Measurements from ENCODE around the gene NCBP2L. TPM values are rescaled to one million over a fixed set of nuclear protein-coding genes. Genes with fewer than 3 reads are reported as not detected.

The NCBP2L gene
- total and polyA plus RNA-seq, 4 donors = 0.02 to 0.24 (median 0.08) TPM; not detected in 1

GRCh38 chrX:107742700-107743191 lies 34.8 kb upstream of the NCBP2L start:
- DNase-seq (ENCODE audit: low spot score) = no peak
- WGBS = 29% methylated on average over 23 of the region's 23 CpGs
- H3K4me1 ChIP-seq (ENCODE audit: control insufficient read depth in 4 of 4, insufficient read depth in 4 of 4, low read length in 3 of 4) = peaks cover 24 to 78% (median 51%) of the 10 kb centered on the region in 4 donors

GRCh38 chrX:107743995-107744394 lies 33.5 kb upstream of the NCBP2L start:
- TF ChIP-seq EGR1 (IDR thresholded peaks at IDR 0.05; ENCODE audit: low read depth in 2 of 2) = no peak
- peak; percentile 7 to 40 for TF ChIP-seq RAD21 (IDR thresholded peaks at IDR 0.05)
- peak; percentile 70 to 77 for TF ChIP-seq RXRA (IDR thresholded peaks at IDR 0.05)
- TF ChIP-seq SP1 (IDR thresholded peaks at IDR 0.05) = peak; percentile 83
- peak; percentile 22 for TF ChIP-seq MAX (IDR thresholded peaks at IDR 0.05)
- no peak for TF ChIP-seq ZBTB33 (IDR thresholded peaks at IDR 0.05)
- no peak for TF ChIP-seq REST (IDR thresholded peaks at IDR 0.05)
- TF ChIP-seq GABPA (IDR thresholded peaks at IDR 0.05 in 1 of 2, conservative IDR thresholded peaks at IDR 0.05 in 1 of 2) = no peak
- no peak for TF ChIP-seq CTCF (IDR thresholded peaks at IDR 0.05; ENCODE audit: low read depth, low read length, missing input control)
- no peak for TF ChIP-seq YY1 (IDR thresholded peaks at IDR 0.05)
- TF ChIP-seq FOXA2 (IDR thresholded peaks at IDR 0.05) = no peak
- peak; percentile 23 for TF ChIP-seq HNF4G (IDR thresholded peaks at IDR 0.05)
- peak; percentile 68 to 74 for TF ChIP-seq HNF4A (conservative IDR thresholded peaks at IDR 0.05)
- TF ChIP-seq NR2F2 (IDR thresholded peaks at IDR 0.05) = no peak
- no peak for TF ChIP-seq TAF1 (conservative IDR thresholded peaks at IDR 0.05)
- TF ChIP-seq FOXA1 (IDR thresholded peaks at IDR 0.05) = no peak
- TF ChIP-seq ATF3 (IDR thresholded peaks at IDR 0.05) = no peak
- peak in 1 of 2 donors; percentile 30 for TF ChIP-seq JUND (IDR thresholded peaks at IDR 0.05)
- no peaks in the 10 kb centered on the region for H3K27me3 ChIP-seq (ENCODE audit: control insufficient read depth in 4 of 4, insufficient read depth in 4 of 4, low read length in 3 of 4)
- no peak overlapping the region for H3K4me3 ChIP-seq (ENCODE audit: low read depth in 1 of 3, low read length in 3 of 3)
- no peak overlapping the region for H3K9ac ChIP-seq (ENCODE audit: low read depth in 1 of 2, low read length in 2 of 2)
- WGBS = 50% methylated on average over 7 of the region's 7 CpGs
- DNase-seq (ENCODE audit: low spot score) = no peak
- H3K9me3 ChIP-seq (ENCODE audit: control insufficient read depth in 4 of 4, low read length in 3 of 4) = no peaks in the 10 kb centered on the region
- H3K36me3 ChIP-seq (ENCODE audit: control insufficient read depth in 4 of 4, insufficient read depth in 3 of 4, low read depth in 1 of 4, low read length in 3 of 4) = no peaks in the 10 kb centered on the region
- H3K27ac ChIP-seq (ENCODE audit: low read depth in 1 of 2, low read length in 2 of 2) = peak overlapping the region; percentile 85 to 87
- H3K4me1 ChIP-seq (ENCODE audit: control insufficient read depth in 4 of 4, insufficient read depth in 4 of 4, low read length in 3 of 4) = peaks cover 21 to 69% (median 43%) of the 10 kb centered on the region in 4 donors

More at GRCh38 chrX:107742700-107743191, 34.8 kb upstream of the NCBP2L start:
- Histone ChIP-seq H3K27ac (ENCODE audit: low read depth in 1 of 2, low read length in 2 of 2) (peak overlapping the region; percentile 85 to 87), H3K36me3 (ENCODE audit: control insufficient read depth in 4 of 4, insufficient read depth in 3 of 4, low read depth in 1 of 4, low read length in 3 of 4) (no peaks in the 10 kb centered on the region), H3K9me3 (ENCODE audit: control insufficient read depth in 4 of 4, low read length in 3 of 4) (no peaks in the 10 kb centered on the region), H3K4me3 (ENCODE audit: low read depth in 1 of 3, low read length in 3 of 3) (no peak overlapping the region), H3K27me3 (ENCODE audit: control insufficient read depth in 4 of 4, insufficient read depth in 4 of 4, low read length in 3 of 4) (no peaks in the 10 kb centered on the region), H3K9ac (ENCODE audit: low read depth in 1 of 2, low read length in 2 of 2) (peak overlapping the region; percentile 40 to 49)
- TF ChIP-seq FOXA2 (IDR thresholded peaks at IDR 0.05) (no peak), HNF4A (conservative IDR thresholded peaks at IDR 0.05) (peak; percentile 48 to 52), RXRA (IDR thresholded peaks at IDR 0.05) (peak; percentile 5 to 27), SP1 (IDR thresholded peaks at IDR 0.05) (peak; percentile 6)

All from liver (tissue), 9 donors.